ENCODE data around the gene NDUFS2.

DNA sequence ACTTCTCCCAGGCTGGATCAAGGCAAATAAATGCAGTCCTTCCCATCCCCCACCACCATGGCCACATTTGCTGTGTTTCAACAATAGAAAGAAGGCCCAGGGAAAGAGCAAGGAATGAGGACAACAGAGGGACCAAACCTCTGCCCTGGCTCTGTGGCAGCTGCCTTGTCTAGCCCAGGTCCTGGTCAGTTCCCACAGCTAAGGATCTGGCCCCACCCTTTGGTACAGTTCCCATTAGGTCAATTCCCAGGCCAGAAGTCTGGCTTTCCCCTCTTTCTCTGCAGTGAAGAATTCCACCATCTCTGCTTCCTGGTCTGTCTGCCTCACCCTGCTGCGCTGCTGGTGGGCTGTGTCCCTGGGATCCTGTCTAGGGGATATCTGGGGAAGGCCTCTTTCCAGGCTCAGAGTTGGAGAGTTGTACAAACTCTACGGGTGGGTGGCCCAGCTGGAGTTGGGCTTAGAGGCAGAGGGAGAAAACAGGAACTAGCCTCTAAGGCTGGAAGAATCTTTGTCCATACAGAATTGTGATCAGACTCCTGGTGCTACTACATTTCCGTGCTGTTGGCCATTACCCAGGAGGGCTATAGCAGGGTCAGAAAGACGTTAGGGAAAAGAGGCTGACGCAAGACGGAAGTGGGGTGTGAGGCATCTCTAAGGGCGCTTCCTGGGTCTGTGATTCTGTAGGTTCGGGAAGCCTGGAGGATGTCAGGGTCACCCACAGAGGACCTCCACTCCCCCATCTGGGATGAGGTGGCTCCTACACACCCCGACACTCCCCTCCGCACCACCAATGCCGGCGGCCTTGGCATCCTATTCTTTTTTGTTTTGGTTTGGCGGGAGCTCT lies 953 bp upstream of the NDUFS2 start:
- no peak for TF ChIP-seq CREB1 (IDR thresholded peaks at IDR 0.05)
- TF ChIP-seq, protein P1, sequence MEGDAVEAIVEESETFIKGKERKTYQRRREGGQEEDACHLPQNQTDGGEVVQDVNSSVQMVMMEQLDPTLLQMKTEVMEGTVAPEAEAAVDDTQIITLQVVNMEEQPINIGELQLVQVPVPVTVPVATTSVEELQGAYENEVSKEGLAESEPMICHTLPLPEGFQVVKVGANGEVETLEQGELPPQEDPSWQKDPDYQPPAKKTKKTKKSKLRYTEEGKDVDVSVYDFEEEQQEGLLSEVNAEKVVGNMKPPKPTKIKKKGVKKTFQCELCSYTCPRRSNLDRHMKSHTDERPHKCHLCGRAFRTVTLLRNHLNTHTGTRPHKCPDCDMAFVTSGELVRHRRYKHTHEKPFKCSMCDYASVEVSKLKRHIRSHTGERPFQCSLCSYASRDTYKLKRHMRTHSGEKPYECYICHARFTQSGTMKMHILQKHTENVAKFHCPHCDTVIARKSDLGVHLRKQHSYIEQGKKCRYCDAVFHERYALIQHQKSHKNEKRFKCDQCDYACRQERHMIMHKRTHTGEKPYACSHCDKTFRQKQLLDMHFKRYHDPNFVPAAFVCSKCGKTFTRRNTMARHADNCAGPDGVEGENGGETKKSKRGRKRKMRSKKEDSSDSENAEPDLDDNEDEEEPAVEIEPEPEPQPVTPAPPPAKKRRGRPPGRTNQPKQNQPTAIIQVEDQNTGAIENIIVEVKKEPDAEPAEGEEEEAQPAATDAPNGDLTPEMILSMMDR (IDR thresholded peaks at IDR 0.05; ENCODE audit: control extremely low read depth in 1 of 3, insufficient read depth in 1 of 3, low read depth in 1 of 3, low read length in 3 of 3): no peak
- no peak for TF ChIP-seq EGR1 (IDR thresholded peaks at IDR 0.05; ENCODE audit: borderline replicate concordance, low read depth, low read length)

Data from H1 (cell line).